GM18951 (cell line): ENCODE data around the gene HPSE2.
"Not testable (repeated sequence)": the region's sequence is repeated elsewhere in the genome, so short reads cannot be mapped to it uniquely, and the experiment has no call there.

Experiments used
- POLR2A ChIP-seq: IDR thresholded peaks from 4 replicates; pipeline ENCODE4 v1.6.1; 2011; ENCODE audit warnings: mild to moderate bottlenecking; ENCODE audit not compliant: insufficient read length, insufficient read depth; ENCODE audit errors: extremely low read depth
- in situ Hi-C: fragments of 300-500 bp; cut with MboI; formaldehyde crosslinking; loops from one replicate; pipeline ENCODE4 v1.12.0; 2022; ENCODE audit warnings: low sequenced_read_pairs, mixed read lengths, inconsistent platforms; ENCODE audit not compliant: unreplicated experiment

HPSE2 gene

GRCh38 chr10:98528166-98528804 is 707.4 kb downstream of the HPSE2 start:
- in situ Hi-C loops = no loop called here
- TF ChIP-seq POLR2A = no peak

GRCh38 chr10:98525969-98526368 is 709.7 kb downstream of the HPSE2 start:
- in situ Hi-C loops = no loop called here
- TF ChIP-seq POLR2A = no peak

- no peak for TF ChIP-seq POLR2A
- in situ Hi-C loops = no loop called here
Observed at GRCh38 chr10:98524124-98524523, 711.5 kb downstream of the HPSE2 start.

GRCh38 chr10:98519841-98520240 is 715.8 kb downstream of the HPSE2 start:
- no peak for TF ChIP-seq POLR2A
- in situ Hi-C loops = no loop called here

- TF ChIP-seq POLR2A = no peak
- in situ Hi-C loops = no loop called here
Observed at GRCh38 chr10:98517672-98518071, 718.0 kb downstream of the HPSE2 start.

GRCh38 chr10:98516352-98516751 is 719.3 kb downstream of the HPSE2 start:
- in situ Hi-C loops = no loop called here
- no peak for TF ChIP-seq POLR2A

GRCh38 chr10:98513704-98514103 is 721.9 kb downstream of the HPSE2 start:
- in situ Hi-C loops = no loop called here
- TF ChIP-seq POLR2A = no peak

GRCh38 chr10:98511876-98512275 is 723.8 kb downstream of the HPSE2 start:
- in situ Hi-C loops = no loop called here
- TF ChIP-seq POLR2A = no peak

- in situ Hi-C loops = no loop called here
- TF ChIP-seq POLR2A = no peak
Observed at GRCh38 chr10:98510412-98510995, 725.1 kb downstream of the HPSE2 start.

GRCh38 chr10:98509745-98510144 is 725.9 kb downstream of the HPSE2 start:
- no peak for TF ChIP-seq POLR2A
- in situ Hi-C loops = no loop called here

GRCh38 chr10:98502535-98502934 is 733.1 kb downstream of the HPSE2 start:
- in situ Hi-C loops = not testable (repeated sequence)

GRCh38 chr10:98492763-98493162 is 742.9 kb downstream of the HPSE2 start:
- no peak for TF ChIP-seq POLR2A
- in situ Hi-C loops = no loop called here

GRCh38 chr10:98489561-98490481 is 745.8 kb downstream of the HPSE2 start:
- in situ Hi-C loops = no loop called here
- TF ChIP-seq POLR2A = no peak

GRCh38 chr10:98488669-98489430 is 746.8 kb downstream of the HPSE2 start:
- in situ Hi-C loops = no loop called here
- TF ChIP-seq POLR2A = no peak
